GM23248 (cell line): Measurements from ENCODE around the gene SP2. TPM values are rescaled to one million over a fixed set of nuclear protein-coding genes. Genes with fewer than 3 reads are reported as not detected.

Experiments
- DNase-seq: peaks from one replicate; pipeline ENCODE4 v3.0.0-alpha.2; 2015
- H2AFZ ChIP-seq: fragments of 200-600 bp; sonication (generic); 2 replicates; pipeline ENCODE4 v1.6.1; 2016; ENCODE audit warnings: antibody characterized with exemption
- H3F3A ChIP-seq: fragments of 200-600 bp; sonication (generic); 2 replicates; pipeline ENCODE4 v1.6.1; 2016; ENCODE audit warnings: mild to moderate bottlenecking, antibody characterized with exemption, mixed run types; ENCODE audit not compliant: insufficient read depth
- H3K27ac ChIP-seq: fragments of 200-600 bp; sonication (generic); 2 replicates; pipeline ENCODE4 v1.5.1; 2016; ENCODE audit warnings: mild to moderate bottlenecking
- H3K27me3 ChIP-seq: fragments of 200-600 bp; sonication (generic); replicated peaks from 2 replicates; pipeline ENCODE4 v1.6.1; 2016; ENCODE audit warnings: mild to moderate bottlenecking; ENCODE audit not compliant: insufficient read depth
- H3K36me3 ChIP-seq: fragments of 200-600 bp; sonication (generic); 2 replicates; pipeline ENCODE4 v1.6.1; 2016; ENCODE audit warnings: low read depth, mild to moderate bottlenecking
- H3K4me1 ChIP-seq: fragments of 200-600 bp; sonication (generic); 2 replicates; pipeline ENCODE4 v1.6.1; 2016; ENCODE audit warnings: mild to moderate bottlenecking; ENCODE audit not compliant: insufficient read depth
- H3K4me2 ChIP-seq: fragments of 200-600 bp; sonication (generic); one replicate; pipeline ENCODE4 v1.6.1; 2016; ENCODE audit warnings: mild to moderate bottlenecking; ENCODE audit not compliant: unreplicated experiment
- H3K4me3 ChIP-seq: fragments of 200-600 bp; sonication (generic); 2 replicates; pipeline ENCODE4 v1.5.1; 2016; ENCODE audit warnings: mild to moderate bottlenecking
- H3K79me2 ChIP-seq: fragments of 200-600 bp; sonication (generic); 2 replicates; pipeline ENCODE4 v1.6.1; 2016; ENCODE audit warnings: mild to moderate bottlenecking; ENCODE audit not compliant: insufficient read depth
- H3K9ac ChIP-seq: fragments of 200-600 bp; sonication (generic); 2 replicates; pipeline ENCODE4 v1.6.1; 2016; ENCODE audit warnings: mild to moderate bottlenecking
- H3K9me2 ChIP-seq: fragments of 200-600 bp; sonication (generic); 2 replicates; pipeline ENCODE4 v1.6.1; 2016; ENCODE audit warnings: mixed run types, mild to moderate bottlenecking, moderate library complexity; ENCODE audit not compliant: insufficient read depth
- H3K9me3 ChIP-seq: fragments of 200-600 bp; sonication (generic); one replicate; pipeline ENCODE4 v1.6.1; 2017; ENCODE audit warnings: low read depth
- H4K20me1 ChIP-seq: fragments of 200-600 bp; sonication (generic); 2 replicates; pipeline ENCODE4 v1.6.0; 2016; ENCODE audit not compliant: insufficient read depth
- EZH2 ChIP-seq: fragments of 200-600 bp; sonication (generic); IDR thresholded peaks from 2 replicates; pipeline ENCODE4 v1.6.1; 2018; ENCODE audit warnings: antibody characterized with exemption, mild to moderate bottlenecking; ENCODE audit not compliant: insufficient read depth, poor library complexity, severe bottlenecking
- EZH2phosphoT487 ChIP-seq: fragments of 200-600 bp; sonication (generic); IDR thresholded peaks from 2 replicates; pipeline ENCODE4 v1.6.1; 2018; ENCODE audit warnings: antibody characterized with exemption, moderate library complexity, mild to moderate bottlenecking, low read depth; ENCODE audit not compliant: insufficient read depth
- WGBS, 2 experiments: methylation state at CpG; one replicate each; pipeline ENCODE4 v1.1.6; 2015 to 2017; ENCODE audit warnings: low lambda C conversion rate in 2 of 2, low coverage in 1 of 2; ENCODE audit errors: missing lambda C conversion rate in 2 of 2; 5-methylcytosine and 5-hydroxymethylcytosine counted together
- in situ Hi-C: fragments of 300-500 bp; cut with MboI; formaldehyde crosslinking; loops from 2 replicates; pipeline ENCODE4 v1.15.0; 2020
- polyA plus RNA-seq: library from polyadenylated mRNA; unstranded; fragments of >200 nt; fragmentation: Nextera tagmentation; extraction: Ambion mirVana; gene quantifications from 2 replicates; pipeline ENCODE4 v1.2.1, GENCODE V29; 2016
- total RNA-seq: library from RNA; depleted of rRNA; stranded (reverse); fragments of >200 nt; shearing (Covaris generic); gene quantifications from 2 replicates; pipeline ENCODE4 v1.2.3, GENCODE V29; 2014

The SP2 gene
- total and polyA plus RNA-seq, 2 experiments from 2014 or later, result 3.2 to 14.2 TPM

- no peaks in the 10 kb centered on the region for H3K9me3 ChIP-seq
- H3K4me2 ChIP-seq, result no peak overlapping the region
- no peaks in the 10 kb centered on the region for H3K36me3 ChIP-seq
- H3K9ac ChIP-seq, result no peak overlapping the region
- WGBS, 2 experiments, result 87 to 88% methylated on average over 8 of the region's 8 CpGs
- no peak overlapping the region for H3K27ac ChIP-seq
- no peaks in the 10 kb centered on the region for H4K20me1 ChIP-seq
- no peak overlapping the region for H2AFZ ChIP-seq
- H3K27me3 ChIP-seq, result no peaks in the 10 kb centered on the region
- peaks cover 16% of the 10 kb centered on the region for H3K4me1 ChIP-seq
- in situ Hi-C loops, result no loop called here
- H3K9me2 ChIP-seq, result no peaks in the 10 kb centered on the region
- H3K79me2 ChIP-seq, result peaks cover 24% of the 10 kb centered on the region
- no peak for DNase-seq
- H3F3A ChIP-seq, result peaks cover 14% of the 10 kb centered on the region
- no peak for TF ChIP-seq EZH2
- TF ChIP-seq EZH2phosphoT487, result no peak
- no peak overlapping the region for H3K4me3 ChIP-seq
Observed at GRCh38 chr17:47907932-47908562, 12.0 kb downstream of the SP2 start.

GRCh38 chr17:47913050-47913449 is 17.0 kb downstream of the SP2 start:
- no peak overlapping the region for H3K9ac ChIP-seq
- 94 to 95% methylated on average over 2 of the region's 2 CpGs for WGBS, 2 experiments
- H3F3A ChIP-seq, result no peaks in the 10 kb centered on the region
- in situ Hi-C loops, result no loop called here
- no peak overlapping the region for H3K27ac ChIP-seq
- no peaks in the 10 kb centered on the region for H3K4me1 ChIP-seq
- H3K4me2 ChIP-seq, result no peak overlapping the region
- no peak for TF ChIP-seq EZH2
- H2AFZ ChIP-seq, result no peak overlapping the region
- no peaks in the 10 kb centered on the region for H4K20me1 ChIP-seq
- H3K9me3 ChIP-seq, result no peaks in the 10 kb centered on the region
- H3K27me3 ChIP-seq, result no peaks in the 10 kb centered on the region
- DNase-seq, result no peak
- H3K9me2 ChIP-seq, result no peaks in the 10 kb centered on the region
- H3K79me2 ChIP-seq, result no peaks in the 10 kb centered on the region
- no peak overlapping the region for H3K4me3 ChIP-seq
- H3K36me3 ChIP-seq, result no peaks in the 10 kb centered on the region

GRCh38 chr17:47914306-47914948 is 18.4 kb downstream of the SP2 start:
- H3K36me3 ChIP-seq, result no peaks in the 10 kb centered on the region
- H3K9ac ChIP-seq, result no peak overlapping the region
- no peak for TF ChIP-seq EZH2phosphoT487
- TF ChIP-seq EZH2, result no peak
- H4K20me1 ChIP-seq, result no peaks in the 10 kb centered on the region
- no peak overlapping the region for H3K4me2 ChIP-seq
- H3K9me2 ChIP-seq, result no peaks in the 10 kb centered on the region
- H3K4me3 ChIP-seq, result no peak overlapping the region
- H3K9me3 ChIP-seq, result no peaks in the 10 kb centered on the region
- H2AFZ ChIP-seq, result no peak overlapping the region
- no peaks in the 10 kb centered on the region for H3F3A ChIP-seq
- H3K27me3 ChIP-seq, result no peaks in the 10 kb centered on the region
- no peaks in the 10 kb centered on the region for H3K4me1 ChIP-seq
- WGBS, 2 experiments, result 92 to 96% methylated on average over 4 of the region's 4 CpGs
- in situ Hi-C loops, result no loop called here
- no peak for DNase-seq
- no peaks in the 10 kb centered on the region for H3K79me2 ChIP-seq
- H3K27ac ChIP-seq, result no peak overlapping the region

GRCh38 chr17:47915776-47916398 is 19.9 kb downstream of the SP2 start:
- H3K4me2 ChIP-seq, result no peak overlapping the region
- no peaks in the 10 kb centered on the region for H3K79me2 ChIP-seq
- no peaks in the 10 kb centered on the region for H3K4me1 ChIP-seq
- H3K4me3 ChIP-seq, result no peak overlapping the region
- H3K27ac ChIP-seq, result no peak overlapping the region
- no peaks in the 10 kb centered on the region for H4K20me1 ChIP-seq
- H3K36me3 ChIP-seq, result no peaks in the 10 kb centered on the region
- H3K27me3 ChIP-seq, result no peaks in the 10 kb centered on the region
- no peaks in the 10 kb centered on the region for H3K9me2 ChIP-seq
- no peak overlapping the region for H3K9ac ChIP-seq
- in situ Hi-C loops, result no loop called here
- whole genome bisulfite sequencing, 2 experiments, result 84% methylated on average over 12 of the region's 12 CpGs
- no peak for DNase-seq
- H3K9me3 ChIP-seq, result no peaks in the 10 kb centered on the region
- TF ChIP-seq EZH2phosphoT487, result no peak
- TF ChIP-seq EZH2, result no peak
- H3F3A ChIP-seq, result no peaks in the 10 kb centered on the region
- H2AFZ ChIP-seq, result no peak overlapping the region
